NCI-H345 (cell line): Measurements from ENCODE around the gene FHOD3.

ENCODE experiments used
- DNase-seq: peaks from one replicate; lab custom pipeline; 2025; lab: John Stamatoyannopoulos, UW

The FHOD3 gene

DNA sequence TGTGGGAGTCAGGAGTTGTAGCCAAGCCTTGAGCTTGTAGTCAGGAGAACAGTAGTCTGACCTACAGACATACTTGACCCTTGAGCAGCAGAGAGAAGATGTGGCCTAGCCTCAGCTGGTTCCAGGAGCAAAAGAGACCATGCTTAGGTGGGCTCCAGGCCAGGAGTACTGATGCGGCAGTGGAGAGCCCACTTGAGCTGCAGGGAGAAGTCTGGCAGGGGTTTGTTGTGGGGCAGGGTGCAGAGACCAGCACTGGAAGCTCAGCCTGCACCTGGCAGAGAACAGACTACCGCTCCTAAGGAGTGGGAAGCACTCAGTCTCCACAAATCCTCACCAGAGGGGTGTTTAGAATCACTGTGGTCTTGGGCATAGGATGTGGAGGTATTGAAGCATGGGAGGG, 333.4 kb downstream of the FHOD3 start:
- DNase-seq, result no peak

DNA sequence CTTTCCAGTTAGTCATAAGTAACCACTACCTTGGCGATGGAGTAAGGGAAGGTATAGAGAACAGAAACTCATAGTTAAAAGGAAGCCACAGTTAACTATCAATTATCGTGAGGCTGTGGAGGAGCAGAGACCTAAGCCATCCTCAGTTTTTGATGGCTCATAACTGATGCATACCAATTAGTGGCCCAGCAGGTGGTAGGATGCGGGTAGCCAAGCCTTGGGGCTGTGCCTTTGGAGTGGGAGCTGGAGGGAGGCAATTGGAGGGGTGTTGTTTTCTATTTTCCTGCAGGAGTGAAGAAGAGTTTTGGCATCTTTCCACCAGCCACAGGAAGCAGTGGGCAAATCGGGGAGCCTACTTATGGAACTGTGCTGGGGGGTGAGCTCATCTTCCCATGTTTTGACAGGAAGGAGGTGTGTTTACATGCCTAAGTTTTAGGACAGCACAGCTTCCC, 336.5 kb downstream of the FHOD3 start:
- peak; percentile 14 for DNase-seq

DNA sequence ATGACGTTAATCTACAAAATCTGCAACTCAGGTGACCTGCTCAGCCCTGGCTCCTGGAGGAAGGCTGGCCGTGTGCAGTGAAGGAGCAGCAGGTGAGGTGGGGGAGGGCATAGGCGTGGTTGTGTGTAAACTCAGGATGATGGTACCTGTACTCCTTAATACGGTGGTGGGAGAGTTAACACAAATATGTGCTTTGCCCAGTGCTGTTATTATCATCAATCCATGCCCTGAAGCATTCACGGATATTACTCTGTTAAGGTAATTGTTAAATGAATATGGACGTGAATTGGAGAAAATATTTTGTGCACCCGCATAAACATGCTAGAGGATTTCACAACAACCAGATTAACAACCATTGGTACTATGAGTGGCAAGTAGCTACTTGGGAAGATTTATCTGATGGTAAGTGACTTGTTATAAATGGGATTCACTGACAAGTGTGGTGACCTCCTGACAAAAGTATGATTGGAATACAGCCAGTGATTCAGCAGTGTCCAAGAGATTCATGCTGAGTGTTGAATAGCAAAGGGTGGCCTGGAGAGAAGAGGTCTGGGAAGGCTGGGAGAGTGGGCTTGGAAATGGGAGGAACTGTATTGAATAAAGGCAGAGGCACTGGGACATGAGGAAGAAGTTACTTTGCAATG, 337.2 kb downstream of the FHOD3 start:
- no peak for DNase-seq

DNA sequence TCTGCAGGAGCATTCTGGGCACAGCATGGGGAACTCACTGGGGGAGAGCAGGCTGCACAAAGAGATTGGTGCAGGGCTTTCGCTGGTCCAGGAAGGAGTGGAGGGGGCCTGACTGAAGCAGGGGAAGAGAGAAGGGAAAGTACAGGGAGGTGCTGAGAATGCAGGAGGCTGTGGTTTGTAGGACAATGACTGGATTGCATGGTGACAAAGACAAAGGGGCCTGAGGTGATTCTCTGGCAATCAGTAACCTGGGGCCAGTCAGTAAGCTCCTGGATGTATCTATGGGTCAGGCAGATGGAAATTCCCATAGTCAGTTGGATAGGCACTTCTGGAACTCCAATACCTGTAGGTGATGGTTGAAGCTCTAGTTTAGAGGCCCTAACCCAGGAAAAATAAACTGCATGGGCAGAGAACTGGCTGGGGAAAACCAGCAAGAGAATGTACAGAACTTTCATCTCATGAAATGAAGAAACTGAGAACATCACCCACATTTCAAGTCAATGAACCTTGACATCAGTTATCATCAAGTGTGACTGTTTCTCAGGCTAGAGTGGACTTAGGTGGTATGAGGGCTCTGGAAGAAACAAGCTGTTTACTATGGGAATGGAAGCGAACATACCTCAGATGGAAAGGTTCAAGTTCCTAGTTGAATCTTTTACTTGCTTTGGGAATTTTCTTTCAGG, 338.0 kb downstream of the FHOD3 start:
- no peak for DNase-seq

DNA sequence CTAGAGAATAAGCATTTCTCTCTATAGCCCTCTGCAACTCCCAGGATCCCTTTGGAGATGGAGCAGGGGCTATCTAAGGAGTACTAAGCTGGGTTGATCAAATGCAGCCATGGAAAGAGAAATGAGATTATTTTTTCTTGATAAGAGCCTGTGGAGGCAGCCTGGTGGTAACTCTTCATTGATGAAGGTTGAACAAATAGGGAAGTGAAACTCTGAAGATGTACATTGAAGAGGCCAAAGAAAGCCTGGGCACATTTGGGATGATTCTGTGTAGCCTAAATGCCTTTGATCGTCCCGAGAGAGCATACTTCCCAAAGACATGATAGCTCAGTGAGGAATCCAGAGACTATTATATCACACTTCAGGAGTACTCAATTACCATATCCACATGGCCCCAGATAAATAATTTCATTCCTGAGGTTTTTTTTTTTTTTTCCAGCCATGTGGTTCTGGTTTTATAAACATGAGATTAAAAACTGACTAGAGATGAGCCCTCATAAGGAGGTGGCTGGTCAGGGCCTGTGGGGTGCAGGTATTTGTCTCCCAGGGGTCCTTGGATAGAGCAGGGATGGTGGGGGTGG, 338.8 kb downstream of the FHOD3 start:
- DNase-seq, result no peak

DNA sequence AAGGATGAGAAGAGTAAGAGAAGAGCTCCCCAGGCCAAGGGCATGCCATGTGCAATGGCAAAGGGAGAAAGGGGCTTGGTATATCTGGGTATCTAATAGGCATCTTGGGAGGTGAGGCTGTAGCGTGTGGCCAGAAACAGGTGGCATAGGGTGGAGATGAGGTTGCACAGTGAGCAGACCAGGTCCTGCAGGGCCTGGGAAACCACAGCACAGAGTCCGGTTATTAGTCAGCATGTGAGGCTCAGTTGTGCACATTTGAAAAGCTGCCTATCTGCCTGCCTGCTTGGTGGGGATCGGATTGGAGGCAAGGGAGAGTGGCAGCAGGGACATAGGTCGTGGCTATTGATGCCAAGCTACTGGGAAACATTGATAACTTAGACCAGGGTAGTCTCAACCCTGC, 340.7 kb downstream of the FHOD3 start:
- no peak for DNase-seq

DNA sequence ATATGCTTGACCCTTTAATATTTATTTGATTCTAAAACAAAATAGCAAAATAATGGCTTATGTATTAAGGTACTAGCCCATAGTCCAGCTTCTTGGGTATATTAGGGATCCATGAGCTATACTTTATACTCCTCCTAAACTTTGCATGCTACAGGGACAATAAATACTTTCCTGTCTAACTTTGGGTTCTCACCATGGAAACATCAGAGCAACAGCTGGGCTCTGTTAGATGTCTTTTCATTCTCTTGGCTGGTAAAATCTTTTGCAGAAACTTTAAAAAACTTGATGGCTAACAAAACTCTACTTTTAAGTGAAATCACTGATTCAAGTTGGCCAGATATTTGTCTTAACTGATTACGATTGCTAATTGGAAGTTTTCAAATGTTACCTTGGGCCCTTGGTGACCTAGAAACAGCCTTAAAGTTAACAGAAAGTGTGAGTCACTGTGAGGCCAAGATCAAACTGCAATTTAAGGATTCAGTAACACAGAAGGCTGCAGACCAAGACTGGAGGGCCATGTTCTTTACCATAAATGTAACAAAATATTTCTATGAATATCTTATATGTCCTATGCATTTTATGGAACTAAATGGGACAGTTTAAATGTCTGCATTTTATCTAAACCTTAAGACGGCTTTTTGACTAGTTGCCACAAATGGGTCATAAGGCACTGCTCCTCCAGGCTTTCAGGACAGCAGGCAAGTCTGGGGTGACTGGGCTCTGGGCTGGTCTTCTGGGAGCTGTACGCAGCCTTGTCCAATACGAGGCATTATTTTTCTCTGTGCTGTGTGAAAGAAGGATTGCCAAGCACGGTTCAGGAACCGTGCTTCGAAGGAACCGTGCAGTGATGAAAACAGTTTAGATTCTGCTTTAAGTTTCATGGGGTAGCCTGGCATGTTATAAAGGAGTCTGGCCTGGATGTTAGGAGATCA, 342.8 kb downstream of the FHOD3 start:
- DNase-seq, result no peak

DNA sequence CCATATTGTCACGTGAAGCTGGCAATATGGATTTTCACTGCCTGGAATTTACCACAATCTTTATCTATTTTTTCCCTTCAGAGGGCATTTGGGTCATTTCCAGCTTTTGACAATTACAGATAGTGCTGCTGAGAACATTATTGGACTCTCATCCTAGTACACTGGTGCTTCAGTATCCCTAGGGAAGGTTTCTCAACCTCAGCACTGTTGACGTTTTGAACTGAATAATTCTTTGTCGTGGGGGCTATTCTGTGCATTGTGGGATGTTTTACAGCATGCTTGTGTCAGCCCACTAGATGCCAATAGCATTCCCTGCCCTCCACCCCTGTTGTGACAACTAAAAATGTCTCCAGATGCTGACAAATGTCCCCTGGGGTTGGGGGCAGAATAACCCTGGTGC, 345.5 kb downstream of the FHOD3 start:
- no peak for DNase-seq

DNA sequence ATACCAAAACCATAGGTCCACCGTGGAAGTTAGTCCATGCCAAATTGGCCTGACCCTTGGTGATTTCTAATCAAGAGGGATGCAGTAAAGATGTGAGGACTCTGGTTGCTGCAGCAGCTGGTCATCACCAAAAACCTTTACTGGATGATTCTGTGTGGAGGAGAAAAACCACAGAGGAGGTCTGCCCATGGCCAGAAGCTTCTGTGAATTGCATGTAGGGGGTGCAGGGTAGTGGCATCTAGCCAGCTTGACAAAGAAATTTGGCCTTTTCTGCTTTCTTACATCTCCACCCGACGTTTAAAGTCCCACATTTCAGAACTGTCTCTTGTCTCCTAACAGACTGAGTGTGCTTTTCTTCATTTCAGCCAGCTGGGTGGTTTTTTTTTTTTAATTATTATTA, 351.3 kb downstream of the FHOD3 start:
- no peak for DNase-seq

DNA sequence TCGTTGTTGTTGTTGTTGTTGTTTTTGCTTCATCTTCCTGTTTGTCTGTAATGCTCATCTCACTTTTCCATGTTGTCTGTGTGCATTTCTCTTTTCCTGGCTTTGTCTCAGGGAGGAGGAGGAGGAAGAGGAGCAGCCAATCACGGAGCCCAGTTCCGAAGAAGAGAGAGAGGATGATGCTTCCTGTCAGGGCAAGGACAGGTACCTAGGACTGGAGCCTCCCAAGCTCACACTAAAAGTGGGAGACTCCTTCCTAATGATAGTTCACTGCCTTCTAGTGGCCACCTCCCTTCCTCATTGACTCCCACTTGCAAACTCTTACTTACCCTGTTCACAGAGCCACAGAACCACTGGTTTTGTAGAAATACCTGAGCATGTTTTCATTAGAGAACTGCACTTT, 351.7 kb downstream of the FHOD3 start:
- DNase-seq, result no peak

DNA sequence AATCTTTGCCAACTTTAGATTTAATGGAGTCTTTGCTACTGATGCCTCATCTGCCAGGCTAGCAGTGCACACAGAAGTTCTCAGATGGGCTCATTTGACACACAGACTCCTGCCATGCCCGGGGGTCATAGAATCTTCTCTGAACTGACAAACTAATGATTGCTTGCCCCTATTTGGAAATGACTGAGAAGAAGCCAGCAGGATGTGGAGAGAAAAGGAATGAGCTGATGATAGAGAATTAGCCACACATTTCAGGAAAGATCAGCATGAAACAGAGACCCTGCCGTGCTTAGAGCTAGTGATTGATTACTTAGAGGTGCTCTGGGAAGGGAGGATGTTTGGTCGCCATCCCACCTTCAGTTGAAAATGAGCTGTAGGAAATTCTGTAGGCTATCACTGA, 352.8 kb downstream of the FHOD3 start:
- DNase-seq, result no peak

DNA sequence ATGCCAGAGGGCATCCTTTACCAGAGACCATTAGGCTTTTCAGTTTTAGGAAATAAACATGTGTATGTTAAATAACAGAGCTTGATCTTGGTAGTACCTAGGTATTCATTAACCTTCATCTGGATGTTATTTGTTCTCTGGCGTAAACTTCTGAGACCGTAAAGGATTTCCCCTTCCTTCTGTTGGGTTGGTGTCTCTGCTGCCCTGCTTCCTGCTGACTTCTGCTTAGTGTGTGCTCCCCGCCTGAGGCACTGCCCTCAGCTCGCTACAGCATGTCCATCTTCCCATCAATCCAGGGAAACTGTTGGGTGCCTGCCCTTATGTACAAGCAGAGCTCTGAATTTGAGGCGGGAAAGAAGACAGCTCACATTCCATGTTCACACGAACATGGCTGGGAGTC, 353.4 kb downstream of the FHOD3 start:
- no peak for DNase-seq

DNA sequence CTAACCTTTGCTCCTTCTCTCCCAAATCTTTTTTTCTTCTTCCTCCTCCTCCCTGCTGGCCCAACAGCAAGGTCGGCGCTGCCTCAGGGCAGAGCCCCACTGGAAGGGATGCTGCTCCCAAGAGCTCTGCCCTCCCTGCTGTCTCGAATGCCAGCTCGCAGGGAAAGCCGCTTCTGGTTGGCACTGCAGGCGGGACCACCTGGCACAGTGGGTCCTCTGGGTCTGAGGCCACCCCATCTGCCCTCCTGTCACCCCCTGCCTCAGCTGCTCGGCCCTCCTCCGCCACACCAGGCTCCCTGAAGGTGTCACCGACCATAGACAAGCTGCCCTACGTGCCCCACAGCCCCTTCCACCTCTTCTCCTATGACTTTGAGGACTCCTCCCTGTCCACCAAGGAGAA, 355.0 kb downstream of the FHOD3 start:
- DNase-seq, result no peak

DNA sequence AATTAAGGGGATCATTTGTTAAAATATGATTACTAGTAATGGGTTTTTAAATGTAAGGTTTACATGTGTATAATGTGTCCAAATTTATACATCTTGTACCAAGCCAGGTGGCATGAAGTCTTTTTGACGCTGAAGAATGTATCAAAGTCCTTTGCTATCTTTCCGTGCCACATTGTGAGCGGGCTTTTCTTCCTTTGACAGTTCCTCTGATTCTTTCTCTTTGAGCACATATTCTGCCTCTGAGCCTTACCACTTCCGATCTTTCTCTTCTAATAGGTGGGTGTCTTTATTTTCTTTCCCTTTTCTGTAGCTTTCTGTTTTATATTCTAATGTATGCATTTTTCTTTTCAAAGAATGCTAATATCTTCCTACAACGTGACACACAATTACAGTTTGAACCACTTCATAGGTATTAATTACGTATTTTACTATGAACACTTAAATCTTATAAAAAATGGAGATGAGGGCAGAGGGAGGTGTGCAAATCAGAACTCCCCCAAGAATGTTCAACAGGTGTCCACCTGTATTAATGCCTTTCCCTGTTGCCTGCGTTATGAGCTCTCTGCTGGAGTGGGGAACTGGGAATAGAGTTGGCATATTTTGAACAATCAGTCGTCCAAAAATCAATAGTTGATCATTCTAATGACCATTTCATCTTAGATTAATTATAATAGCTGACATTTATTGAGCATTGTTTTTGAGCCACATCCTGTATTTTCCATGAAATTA, 355.8 kb downstream of the FHOD3 start:
- DNase-seq, result no peak

DNA sequence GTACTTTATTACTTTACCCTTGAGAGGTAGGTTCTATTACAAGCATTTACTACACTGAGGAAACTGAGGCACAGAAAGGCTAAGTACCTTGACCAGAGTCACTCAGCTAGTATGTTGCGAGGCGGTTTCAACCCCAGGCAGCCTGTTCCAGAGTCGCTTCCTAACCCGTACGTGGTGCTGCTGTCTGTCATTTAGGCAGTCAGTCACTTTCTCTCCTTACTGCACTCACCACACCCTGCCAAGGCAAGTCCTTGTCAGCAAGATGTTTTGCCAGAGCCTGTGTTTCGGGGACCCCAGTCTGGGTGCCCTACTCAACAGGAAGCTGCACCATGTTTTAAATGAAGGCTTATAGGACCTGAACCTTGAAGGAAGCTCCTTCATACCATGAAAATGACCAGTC, 356.4 kb downstream of the FHOD3 start:
- no peak for DNase-seq

DNA sequence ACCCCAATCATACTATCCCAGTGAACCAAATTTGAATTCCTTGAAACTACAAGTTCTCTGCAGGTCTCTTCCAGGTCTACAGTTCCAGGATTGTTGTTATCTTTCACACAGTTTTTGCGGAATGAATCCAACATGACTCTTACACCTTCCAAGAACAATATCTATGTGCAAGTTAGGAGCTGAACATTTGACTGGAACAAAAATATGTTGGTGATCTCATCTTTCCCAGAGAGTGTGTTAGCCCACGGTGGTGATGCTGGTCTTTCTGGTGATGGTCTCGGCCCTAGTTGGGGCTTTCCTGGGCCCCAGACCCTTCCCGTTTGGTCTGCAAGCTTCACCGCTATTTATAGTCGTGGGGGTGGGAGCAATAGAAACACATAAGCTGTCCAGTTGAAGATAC, 357.6 kb downstream of the FHOD3 start:
- DNase-seq, result no peak

DNA sequence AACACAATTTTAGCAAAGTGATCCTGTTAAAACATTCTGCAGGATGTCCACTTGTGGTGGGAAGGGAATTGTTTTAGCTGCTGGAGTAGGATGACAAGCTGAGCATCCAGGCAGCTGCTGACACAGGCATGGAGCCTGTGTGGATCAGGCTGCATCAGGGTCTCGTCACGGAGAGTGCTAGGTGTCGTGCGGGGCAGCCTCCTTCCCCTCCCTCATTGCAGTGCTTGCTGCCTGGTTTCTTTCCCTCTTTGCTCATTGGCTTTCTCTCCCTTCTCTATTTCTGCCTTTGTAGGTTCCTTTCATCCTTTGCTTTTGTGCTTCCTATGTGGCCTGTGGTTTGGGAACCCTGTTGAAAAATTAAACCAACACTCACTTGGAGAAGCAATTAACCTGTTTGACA, 358.4 kb downstream of the FHOD3 start:
- no peak for DNase-seq

DNA sequence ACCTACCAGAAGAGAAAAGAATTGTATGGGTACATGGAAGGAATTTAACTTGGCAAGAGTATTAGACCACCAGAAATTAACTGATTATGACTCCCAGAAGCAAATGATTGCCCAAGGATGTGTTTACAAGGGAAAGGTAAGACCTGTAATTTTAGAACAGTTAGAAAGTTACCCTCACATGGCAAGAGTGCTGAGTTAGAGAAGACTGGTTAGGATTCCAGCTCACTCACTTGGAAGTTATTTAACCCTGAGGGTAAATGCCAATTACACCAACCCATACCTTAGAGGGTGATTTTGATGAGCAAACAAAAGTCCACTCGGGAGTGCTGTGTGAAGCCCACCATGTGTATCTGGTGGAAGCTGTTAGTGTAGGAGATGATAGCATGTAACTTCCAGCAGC, 361.1 kb downstream of the FHOD3 start:
- DNase-seq, result no peak

DNA sequence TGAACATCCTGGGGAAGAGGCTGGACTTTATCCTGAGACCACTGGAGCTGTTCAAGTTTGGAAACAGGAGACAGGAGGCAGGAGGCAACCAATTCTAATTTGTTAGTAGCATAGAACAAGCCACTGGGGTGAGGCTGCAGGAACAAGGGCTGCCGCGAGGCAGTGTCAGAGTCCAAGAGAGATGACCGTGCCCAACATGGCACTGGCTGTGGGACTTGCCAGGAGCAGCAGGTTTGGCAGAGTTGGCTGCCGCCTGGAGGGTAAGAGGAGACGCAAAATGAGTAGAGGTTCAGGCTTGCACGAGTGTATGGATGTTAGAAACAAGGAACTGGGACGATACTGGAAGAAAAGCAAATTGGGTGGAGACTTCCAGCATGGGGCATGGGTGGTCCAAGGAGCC, 362.8 kb downstream of the FHOD3 start:
- no peak for DNase-seq

DNA sequence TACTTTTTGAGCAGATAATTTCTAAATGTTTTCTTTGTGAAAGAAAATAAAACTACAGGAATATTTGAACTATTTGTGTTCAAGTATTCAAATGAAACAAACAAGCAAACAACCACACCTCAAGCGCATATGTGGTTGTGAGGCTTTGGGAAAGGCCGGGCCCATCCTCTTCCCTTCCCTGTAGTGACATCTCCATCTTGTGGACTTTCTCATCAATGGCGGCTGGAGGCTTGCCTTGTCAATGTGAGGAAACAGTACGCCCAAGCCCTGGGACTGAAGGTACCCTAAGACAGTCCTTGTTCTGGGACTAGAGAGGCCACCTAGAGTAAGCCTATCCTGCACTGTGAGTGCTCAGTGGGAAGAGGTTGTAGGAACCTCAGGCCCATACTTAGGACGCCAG, 364.5 kb downstream of the FHOD3 start:
- no peak for DNase-seq

DNA sequence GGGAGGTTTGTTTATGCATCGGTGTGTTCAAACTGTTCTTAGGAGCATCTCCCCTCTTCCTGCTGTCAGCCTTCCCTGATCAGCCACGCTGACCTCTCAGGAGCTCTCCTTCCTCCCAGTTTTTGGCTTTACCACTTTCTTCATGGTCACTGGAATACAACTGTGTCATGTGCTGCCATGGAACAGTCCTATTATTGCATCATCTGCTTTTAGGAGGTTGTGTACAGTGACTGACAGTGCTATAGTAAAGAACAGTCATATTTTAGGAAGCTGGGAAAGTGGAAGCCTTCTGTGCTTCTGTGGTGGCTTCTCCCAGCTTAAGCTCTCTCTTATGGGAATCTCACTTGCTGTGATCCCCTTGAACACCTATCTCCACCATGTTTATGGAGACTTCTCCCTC, 365.8 kb downstream of the FHOD3 start:
- DNase-seq, result no peak

DNA sequence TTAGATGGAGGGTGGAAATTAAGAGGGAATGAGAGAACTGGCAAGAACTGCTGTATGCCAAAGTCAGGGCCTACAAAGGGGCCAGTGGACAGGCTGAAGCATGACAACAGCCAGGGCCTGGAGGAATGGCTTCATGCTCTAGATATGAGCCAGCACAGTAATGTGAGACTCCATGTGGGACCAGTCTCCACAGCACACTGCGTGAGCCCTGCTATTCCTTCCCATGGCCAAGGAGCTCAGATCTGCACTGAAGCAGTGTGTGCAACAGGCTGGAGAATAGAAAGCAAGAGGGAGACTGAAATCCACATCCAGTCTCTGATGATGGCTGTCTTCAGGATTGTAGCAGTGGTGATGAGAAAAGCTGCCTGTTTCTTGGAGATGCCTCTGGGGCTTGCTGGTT, 368.4 kb downstream of the FHOD3 start:
- no peak for DNase-seq
